Measurements from ENCODE around the gene BST1. TPM values are rescaled to one million over a fixed set of nuclear protein-coding genes. Genes with fewer than 3 reads are reported as not detected.

BST1 gene
- polyA plus RNA-seq, 1 of the 3 experiments (the other 2 are of a cell fraction) = 7.3 TPM

DNA sequence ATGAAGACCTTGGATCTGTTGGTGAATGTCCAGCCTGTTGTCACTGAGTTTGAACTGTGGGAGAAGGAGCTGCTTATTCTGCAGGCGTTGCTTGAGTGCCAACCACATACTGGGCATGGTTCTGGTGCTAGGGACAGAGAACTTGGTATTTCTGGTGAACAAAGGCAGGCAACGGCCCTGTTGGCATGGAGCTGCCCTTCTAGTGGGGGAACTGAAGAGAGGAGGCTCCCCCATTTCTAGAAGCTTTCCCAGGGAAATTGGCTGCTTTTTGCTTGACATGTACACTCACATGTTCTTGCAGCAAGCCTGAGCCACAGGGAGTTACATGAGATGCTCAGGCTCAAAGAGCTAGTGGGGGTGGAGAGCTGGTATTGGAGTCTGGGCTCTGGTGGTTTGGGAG is 66.3 kb downstream of the BST1 start:
- Histone ChIP-seq H3K4me2 (no peak overlapping the region), H3K9me3 (no peaks in the 10 kb centered on the region), H3K4me1 (ENCODE audit: control insufficient read depth in 1 of 2, insufficient read depth in 2 of 2, low read depth in 1 of 2, low read length in 1 of 2) (peaks cover 0 to 8% of the 10 kb centered on the region in 2 experiments; a peak in 1 of 4 replicates), H3K4me3 (ENCODE audit: low read depth in 2 of 2, low read length in 1 of 2) (no peak overlapping the region), H3K9ac (no peak overlapping the region), H3F3A (replicated peaks; ENCODE audit: insufficient read depth) (no peaks in the 10 kb centered on the region), H3K36me3 (replicated peaks in 1 of 2; ENCODE audit: control insufficient read depth in 1 of 2, insufficient read depth in 2 of 2, low read length in 1 of 2) (no peaks in the 10 kb centered on the region), H2AFZ (ENCODE audit: low read depth) (no peak overlapping the region), H4K20me1 (ENCODE audit: insufficient read depth) (no peaks in the 10 kb centered on the region), H3K27ac (ENCODE audit: low read depth in 2 of 2, low read length in 1 of 2) (no peak overlapping the region), H3K9me2 (no peaks in the 10 kb centered on the region), H3K27me3 (ENCODE audit: insufficient read depth) (no peaks in the 10 kb centered on the region; the same call in 1 of the 2 replicates), H3K79me2 (ENCODE audit: insufficient read depth) (no peaks in the 10 kb centered on the region)
- CTCF ChIA-PET = interaction anchor here (1.0 to 1.1 kb wide), 2 partner anchors 26 to 36 kb away, joined by 3 to 5 read pairs; no protein-coding TSS in a partner anchor
- no peak for TF ChIP-seq JUND (IDR thresholded peaks at IDR 0.05)
- TF ChIP-seq SMC3 (IDR thresholded peaks at IDR 0.05; ENCODE audit: low read depth, low read length) = no peak
- TF ChIP-seq USF1 (IDR thresholded peaks at IDR 0.05; ENCODE audit: borderline replicate concordance, low read depth) = no peak
- no peak for TF ChIP-seq NRF1 (IDR thresholded peaks at IDR 0.05; ENCODE audit: low read depth, low read length)
- no peak for TF ChIP-seq POLR2AphosphoS5 (IDR thresholded peaks at IDR 0.05; ENCODE audit: low read depth, low read length)
- TF ChIP-seq RXRA (IDR thresholded peaks at IDR 0.05; ENCODE audit: borderline replicate concordance, low read depth) = no peak
- TF ChIP-seq ELF1 (IDR thresholded peaks at IDR 0.05) = no peak
- no peak for TF ChIP-seq FOSL2 (IDR thresholded peaks at IDR 0.05; ENCODE audit: borderline replicate concordance, low read depth)
- no peak for TF ChIP-seq TAF1 (IDR thresholded peaks at IDR 0.05; ENCODE audit: borderline replicate concordance, low read depth, low read length)
- TF ChIP-seq MEF2A (IDR thresholded peaks at IDR 0.05; ENCODE audit: borderline replicate concordance, low read depth) = no peak
- no peak for TF ChIP-seq FOXM1 (IDR thresholded peaks at IDR 0.05; ENCODE audit: low read depth)
- WGBS (ENCODE audit: low lambda C conversion rate) = 40% methylated on average over 2 of the region's 2 CpGs
- DNase-seq = no peak
- POLR2A ChIA-PET = interaction anchor here (0.6 kb wide), 1 partner anchor 25 kb away, joined by 4 read pairs; no protein-coding TSS in a partner anchor

GRCh38 chr4:15771216-15772058 is 68.6 kb downstream of the BST1 start:
- no peak overlapping the region for H3K4me3 ChIP-seq (ENCODE audit: low read depth in 2 of 2, low read length in 1 of 2)
- H3K36me3 ChIP-seq (replicated peaks in 1 of 2; ENCODE audit: control insufficient read depth in 1 of 2, insufficient read depth in 2 of 2, low read length in 1 of 2) = no peaks in the 10 kb centered on the region
- H3K9me2 ChIP-seq = no peaks in the 10 kb centered on the region
- H3K9ac ChIP-seq = no peak overlapping the region
- no peaks in the 10 kb centered on the region for H3K9me3 ChIP-seq
- H3F3A ChIP-seq (replicated peaks; ENCODE audit: insufficient read depth) = no peaks in the 10 kb centered on the region
- no peaks in the 10 kb centered on the region for H3K4me1 ChIP-seq (ENCODE audit: control insufficient read depth in 1 of 2, insufficient read depth in 2 of 2, low read depth in 1 of 2, low read length in 1 of 2)
- peaks cover 5% of the 10 kb centered on the region; the same call in 1 of the 2 replicates for H3K27me3 ChIP-seq (ENCODE audit: insufficient read depth)
- H3K27ac ChIP-seq (ENCODE audit: low read depth in 2 of 2, low read length in 1 of 2) = no peak overlapping the region
- H3K79me2 ChIP-seq (ENCODE audit: insufficient read depth) = no peaks in the 10 kb centered on the region
- CTCF ChIA-PET = interaction anchor here (0.7 to 3.0 kb wide), 4 partner anchors 10 to 111 kb away, joined by 3 to 9 read pairs (median 4); no protein-coding TSS in a partner anchor
- H2AFZ ChIP-seq (ENCODE audit: low read depth) = no peak overlapping the region
- TF ChIP-seq NRF1 (IDR thresholded peaks at IDR 0.05; ENCODE audit: low read depth, low read length) (no peak), EP300 (IDR thresholded peaks at IDR 0.05; ENCODE audit: borderline replicate concordance in 1 of 2, low read depth in 1 of 2, low read length in 1 of 2) (no peak), TCF12 (IDR thresholded peaks at IDR 0.05) (no peak), SIN3A (IDR thresholded peaks at IDR 0.05; ENCODE audit: borderline replicate concordance, low read depth, low read length) (no peak), RAD21 (IDR thresholded peaks at IDR 0.05; ENCODE audit: low read length) (no peak)
- TF ChIP-seq, protein P1, sequence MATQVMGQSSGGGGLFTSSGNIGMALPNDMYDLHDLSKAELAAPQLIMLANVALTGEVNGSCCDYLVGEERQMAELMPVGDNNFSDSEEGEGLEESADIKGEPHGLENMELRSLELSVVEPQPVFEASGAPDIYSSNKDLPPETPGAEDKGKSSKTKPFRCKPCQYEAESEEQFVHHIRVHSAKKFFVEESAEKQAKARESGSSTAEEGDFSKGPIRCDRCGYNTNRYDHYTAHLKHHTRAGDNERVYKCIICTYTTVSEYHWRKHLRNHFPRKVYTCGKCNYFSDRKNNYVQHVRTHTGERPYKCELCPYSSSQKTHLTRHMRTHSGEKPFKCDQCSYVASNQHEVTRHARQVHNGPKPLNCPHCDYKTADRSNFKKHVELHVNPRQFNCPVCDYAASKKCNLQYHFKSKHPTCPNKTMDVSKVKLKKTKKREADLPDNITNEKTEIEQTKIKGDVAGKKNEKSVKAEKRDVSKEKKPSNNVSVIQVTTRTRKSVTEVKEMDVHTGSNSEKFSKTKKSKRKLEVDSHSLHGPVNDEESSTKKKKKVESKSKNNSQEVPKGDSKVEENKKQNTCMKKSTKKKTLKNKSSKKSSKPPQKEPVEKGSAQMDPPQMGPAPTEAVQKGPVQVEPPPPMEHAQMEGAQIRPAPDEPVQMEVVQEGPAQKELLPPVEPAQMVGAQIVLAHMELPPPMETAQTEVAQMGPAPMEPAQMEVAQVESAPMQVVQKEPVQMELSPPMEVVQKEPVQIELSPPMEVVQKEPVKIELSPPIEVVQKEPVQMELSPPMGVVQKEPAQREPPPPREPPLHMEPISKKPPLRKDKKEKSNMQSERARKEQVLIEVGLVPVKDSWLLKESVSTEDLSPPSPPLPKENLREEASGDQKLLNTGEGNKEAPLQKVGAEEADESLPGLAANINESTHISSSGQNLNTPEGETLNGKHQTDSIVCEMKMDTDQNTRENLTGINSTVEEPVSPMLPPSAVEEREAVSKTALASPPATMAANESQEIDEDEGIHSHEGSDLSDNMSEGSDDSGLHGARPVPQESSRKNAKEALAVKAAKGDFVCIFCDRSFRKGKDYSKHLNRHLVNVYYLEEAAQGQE (IDR thresholded peaks at IDR 0.05; ENCODE audit: low read depth, low read length) = no peak
- H3K4me2 ChIP-seq = no peak overlapping the region
- POLR2A ChIA-PET = no interaction called here
- H4K20me1 ChIP-seq (ENCODE audit: insufficient read depth) = no peaks in the 10 kb centered on the region
- 64% methylated on average over 3 of the region's 3 CpGs for WGBS (ENCODE audit: low lambda C conversion rate)
- no peak for DNase-seq

Measured in SK-N-SH (cell line).